Right atrium auricular region (tissue), 2 donors: ENCODE results near the gene SHANK2. TPM values are rescaled to one million over a fixed set of nuclear protein-coding genes. Genes with fewer than 3 reads are reported as not detected.

Experiments used
- DNase-seq: peaks from one replicate; pipeline ENCODE4 v3.0.0-alpha.2; 2019; ENCODE audit warnings: low spot score
- H3K27ac ChIP-seq, 2 donors: fragments of 200-600 bp; sonication (generic); 1 replicate in 1 of 2; 2 replicates in 1 of 2; pipeline ENCODE4 v1.5.1; 2016 to 2019
- H3K27me3 ChIP-seq, 2 donors: fragments of 200-600 bp; sonication (generic); one replicate each; pipeline versions ENCODE4 v1.5.1 to v1.6.0; 2017 to 2019
- H3K36me3 ChIP-seq: fragments of 200-600 bp; sonication (generic); one replicate; pipeline ENCODE4 v1.5.1; 2016
- H3K4me1 ChIP-seq, 2 donors: fragments of 200-600 bp; sonication (generic); one replicate each; pipeline versions ENCODE4 v1.5.1 to v1.6.0; 2017 to 2019
- H3K4me3 ChIP-seq, 2 donors: fragments of 200-600 bp; sonication (generic); 1 replicate in 1 of 2; 2 replicates in 1 of 2; pipeline ENCODE4 v1.5.1; 2017 to 2019; ENCODE audit warnings: mild to moderate bottlenecking in 1 of 2, moderate library complexity in 1 of 2
- H3K9me3 ChIP-seq, 2 donors: fragments of 200-600 bp; sonication (generic); one replicate each; pipeline ENCODE4 v1.5.1; 2019
- total RNA-seq, 2 donors: library from RNA; depleted of rRNA; stranded (reverse); fragments of >200 nt; gene quantifications; one replicate each; pipeline ENCODE4 v1.1.0, GENCODE V29; 2016
- TF ChIP-seq, protein P1 (sequence below), 2 donors: fragments of 200-600 bp; sonication (generic); IDR thresholded peaks; one replicate each; pipeline ENCODE4 v1.5.1; 2019; ENCODE audit warnings: antibody characterized with exemption in 2 of 2

The SHANK2 gene
- total RNA-seq, 2 donors from 2014 or later = 0.07 to 0.35 TPM

GRCh38 chr11:71218789-71219499 is 33.4 kb downstream of the SHANK2 start:
- H3K4me3 ChIP-seq = no peak overlapping the region
- TF ChIP-seq, protein P1, sequence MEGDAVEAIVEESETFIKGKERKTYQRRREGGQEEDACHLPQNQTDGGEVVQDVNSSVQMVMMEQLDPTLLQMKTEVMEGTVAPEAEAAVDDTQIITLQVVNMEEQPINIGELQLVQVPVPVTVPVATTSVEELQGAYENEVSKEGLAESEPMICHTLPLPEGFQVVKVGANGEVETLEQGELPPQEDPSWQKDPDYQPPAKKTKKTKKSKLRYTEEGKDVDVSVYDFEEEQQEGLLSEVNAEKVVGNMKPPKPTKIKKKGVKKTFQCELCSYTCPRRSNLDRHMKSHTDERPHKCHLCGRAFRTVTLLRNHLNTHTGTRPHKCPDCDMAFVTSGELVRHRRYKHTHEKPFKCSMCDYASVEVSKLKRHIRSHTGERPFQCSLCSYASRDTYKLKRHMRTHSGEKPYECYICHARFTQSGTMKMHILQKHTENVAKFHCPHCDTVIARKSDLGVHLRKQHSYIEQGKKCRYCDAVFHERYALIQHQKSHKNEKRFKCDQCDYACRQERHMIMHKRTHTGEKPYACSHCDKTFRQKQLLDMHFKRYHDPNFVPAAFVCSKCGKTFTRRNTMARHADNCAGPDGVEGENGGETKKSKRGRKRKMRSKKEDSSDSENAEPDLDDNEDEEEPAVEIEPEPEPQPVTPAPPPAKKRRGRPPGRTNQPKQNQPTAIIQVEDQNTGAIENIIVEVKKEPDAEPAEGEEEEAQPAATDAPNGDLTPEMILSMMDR (IDR thresholded peaks at IDR 0.05) = no peak
- no peaks in the 10 kb centered on the region for H3K9me3 ChIP-seq
- no peak for DNase-seq
- no peaks in the 10 kb centered on the region for H3K27me3 ChIP-seq
- no peaks in the 10 kb centered on the region for H3K36me3 ChIP-seq
- no peak overlapping the region for H3K27ac ChIP-seq
- H3K4me1 ChIP-seq = no peaks in the 10 kb centered on the region

- TF ChIP-seq, protein P1 (IDR thresholded peaks at IDR 0.05) = no peak
- Histone ChIP-seq H3K27me3 (no peaks in the 10 kb centered on the region), H3K4me1 (no peaks in the 10 kb centered on the region), H3K9me3 (no peaks in the 10 kb centered on the region), H3K36me3 (no peaks in the 10 kb centered on the region), H3K27ac (no peak overlapping the region), H3K4me3 (no peak overlapping the region)
- DNase-seq = no peak
These were observed 36.9 kb downstream of the SHANK2 start for GRCh38 chr11:71215425-71215965.

- H3K4me3 ChIP-seq = no peak overlapping the region
- no peaks in the 10 kb centered on the region for H3K36me3 ChIP-seq
- DNase-seq = no peak
- no peak overlapping the region for H3K27ac ChIP-seq
- TF ChIP-seq, protein P1 (IDR thresholded peaks at IDR 0.05) = no peak
- H3K4me1 ChIP-seq = no peaks in the 10 kb centered on the region
- H3K27me3 ChIP-seq = no peaks in the 10 kb centered on the region
- H3K9me3 ChIP-seq = no peaks in the 10 kb centered on the region
These were observed 37.6 kb downstream of the SHANK2 start for GRCh38 chr11:71214553-71215424.

GRCh38 chr11:71213696-71214552 is 38.5 kb downstream of the SHANK2 start:
- Histone ChIP-seq H3K4me3 (no peak overlapping the region), H3K9me3 (no peaks in the 10 kb centered on the region), H3K4me1 (no peaks in the 10 kb centered on the region), H3K27me3 (no peaks in the 10 kb centered on the region), H3K36me3 (no peaks in the 10 kb centered on the region), H3K27ac (no peak overlapping the region)
- TF ChIP-seq, protein P1 (IDR thresholded peaks at IDR 0.05) = no peak
- DNase-seq = no peak

DNA sequence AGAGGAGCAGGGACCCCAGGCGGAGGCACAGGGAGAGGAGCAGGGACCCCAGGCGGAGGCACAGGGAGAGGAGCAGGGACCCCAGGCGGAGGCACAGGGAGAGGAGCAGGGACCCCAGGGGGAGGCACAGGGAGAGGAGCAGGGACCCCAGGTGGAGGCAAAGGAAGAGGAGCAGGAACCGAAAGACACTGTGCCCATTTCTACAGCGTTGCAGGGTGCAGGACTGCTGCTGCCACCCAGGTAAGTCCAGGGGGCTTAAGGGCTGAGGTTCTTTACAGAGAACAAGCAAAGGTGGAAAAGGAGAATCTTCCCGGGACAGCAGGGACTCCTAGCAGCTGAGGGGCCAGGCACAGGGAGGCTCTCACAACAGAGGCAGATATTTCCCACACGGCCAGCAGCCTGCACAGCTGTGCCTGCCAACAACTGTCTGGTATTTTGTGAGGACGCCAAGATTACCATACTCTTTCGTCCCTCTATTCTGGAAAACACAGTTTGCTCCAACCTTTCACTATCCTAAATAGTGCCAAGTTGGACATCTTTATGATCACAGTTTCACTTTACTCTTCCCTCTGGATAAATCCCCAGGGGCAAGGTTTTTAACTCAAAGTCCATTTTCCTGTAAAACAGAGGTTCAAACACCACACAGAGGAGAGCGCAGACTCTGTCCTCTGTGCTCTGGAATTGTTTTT is 39.4 kb downstream of the SHANK2 start:
- no peak for DNase-seq
- Histone ChIP-seq H3K27ac (no peak overlapping the region), H3K4me1 (no peaks in the 10 kb centered on the region), H3K4me3 (no peak overlapping the region), H3K27me3 (no peaks in the 10 kb centered on the region), H3K36me3 (no peaks in the 10 kb centered on the region), H3K9me3 (no peaks in the 10 kb centered on the region)
- TF ChIP-seq, protein P1 (IDR thresholded peaks at IDR 0.05) = no peak
